PC-9 (cell line): Measurements from ENCODE around the gene MYL6. TPM values are rescaled to one million over a fixed set of nuclear protein-coding genes. Genes with fewer than 3 reads are reported as not detected.
A peak's percentile ranks its signal among the peaks of the same experiment; 100 is the strongest.

ENCODE experiments used
- BruUV-seq: library from RNA; stranded (reverse); fragments of 400-500 nt; replicated peaks from 2 replicates; lab custom pipeline; 2021; lab: Mats Ljungman, UMichigan
- CTCF ChIA-PET: fragments of 300-600 bp; sonication (Branson Sonifier 250); formaldehyde crosslinking; loops from one replicate; lab custom pipeline; 2022; ENCODE audit warnings: antibody characterized with exemption; lab: Charles Lee
- POLR2A ChIA-PET: fragments of 300-600 bp; sonication (Branson Sonifier 250); formaldehyde crosslinking; loops from one replicate; lab custom pipeline; 2022; ENCODE audit warnings: antibody characterized with exemption; ENCODE audit not compliant: unreplicated experiment; lab: Charles Lee
- DNase-seq, 2 experiments: peaks; one replicate each; pipeline versions ENCODE4 v3.0.0 to v3.0.0-alpha.2; 2015 to 2022; ENCODE audit warnings: mixed read lengths in 1 of 2
- H2AFZ ChIP-seq: fragments of 200-600 bp; sonication (generic); 2 replicates; pipeline ENCODE4 v1.8.1; 2017; ENCODE audit warnings: antibody characterized with exemption
- H3F3A ChIP-seq: fragments of 200-600 bp; sonication (generic); 2 replicates; pipeline ENCODE4 v1.8.1; 2017; ENCODE audit warnings: antibody characterized with exemption, mild to moderate bottlenecking, low read depth; ENCODE audit not compliant: insufficient read depth
- H3K27ac ChIP-seq: fragments of 200-600 bp; sonication (generic); 2 replicates; pipeline ENCODE4 v1.6.1; 2016; ENCODE audit warnings: mixed run types
- H3K27me3 ChIP-seq: fragments of 200-600 bp; sonication (generic); 2 replicates; pipeline ENCODE4 v1.6.1; 2016; ENCODE audit warnings: low read depth, mixed run types; ENCODE audit not compliant: insufficient read depth
- H3K36me3 ChIP-seq: fragments of 200-600 bp; sonication (generic); 2 replicates; pipeline ENCODE4 v1.6.1; 2016; ENCODE audit warnings: low read depth, mixed run types
- H3K4me1 ChIP-seq: fragments of 200-600 bp; sonication (generic); replicated peaks from 2 replicates; pipeline ENCODE4 v1.6.1; 2016; ENCODE audit warnings: mixed run types; ENCODE audit not compliant: insufficient read depth
- H3K4me2 ChIP-seq: fragments of 200-600 bp; sonication (generic); 2 replicates; pipeline ENCODE4 v1.6.1; 2017; ENCODE audit warnings: mixed run types
- H3K4me3 ChIP-seq: fragments of 200-600 bp; sonication (generic); 2 replicates; pipeline ENCODE4 v1.6.1; 2016; ENCODE audit warnings: mixed run types
- H3K79me2 ChIP-seq: fragments of 200-600 bp; sonication (generic); 2 replicates; pipeline ENCODE4 v1.6.1; 2017; ENCODE audit warnings: low read depth, mixed run types
- H3K9me2 ChIP-seq: fragments of 200-600 bp; sonication (generic); 2 replicates; pipeline ENCODE4 v1.8.1; 2017; ENCODE audit warnings: mild to moderate bottlenecking; ENCODE audit not compliant: insufficient read depth
- H3K9me3 ChIP-seq: fragments of 200-600 bp; sonication (generic); 2 replicates; pipeline ENCODE4 v1.8.1; 2016; ENCODE audit warnings: low read depth; ENCODE audit not compliant: insufficient read depth
- H4K20me1 ChIP-seq: fragments of 200-600 bp; sonication (generic); 2 replicates; pipeline ENCODE4 v1.8.1; 2017; ENCODE audit not compliant: insufficient read depth
- CTCF ChIP-seq: fragments of 200-600 bp; sonication (generic); conservative IDR thresholded peaks from 2 replicates; pipeline ENCODE4 v1.6.1; 2017; ENCODE audit warnings: mixed run types, antibody characterized with exemption, mild to moderate bottlenecking, moderate library complexity
- EZH2 ChIP-seq: fragments of 200-600 bp; sonication (generic); IDR thresholded peaks from 2 replicates; pipeline ENCODE4 v1.8.0; 2017; ENCODE audit warnings: antibody characterized with exemption, low read depth
- intact Hi-C: fragments of 100-400 bp; cut with micrococcal nuclease; formaldehyde crosslinking; loops from one replicate; pipeline ENCODE4 v1.10.0; 2022; ENCODE audit not compliant: unreplicated experiment
- total RNA-seq: library from RNA; stranded (reverse); gene quantifications from 2 replicates; pipeline ENCODE4 v1.2.3, GENCODE V29; 2021

Gene MYL6
- total RNA-seq, 1 experiment from 2014 or later, result 666 TPM

- Histone ChIP-seq H3F3A (peaks cover 39% of the 10 kb centered on the region; the same call in 1 of the 2 replicates), H3K9me3 (no peaks in the 10 kb centered on the region), H3K36me3 (peaks cover 7% of the 10 kb centered on the region; the same call in 1 of the 2 replicates), H4K20me1 (no peaks in the 10 kb centered on the region), H3K27ac (peak overlapping the region; percentile 85), H3K9me2 (no peaks in the 10 kb centered on the region), H3K4me2 (peak overlapping the region; percentile 95), H3K27me3 (no peaks in the 10 kb centered on the region), H3K4me1 (peaks cover 28% of the 10 kb centered on the region), H3K79me2 (peaks cover 30% of the 10 kb centered on the region), H2AFZ (peak overlapping the region; percentile 96), H3K4me3 (peak overlapping the region; percentile 99)
- POLR2A ChIA-PET, result interaction anchor here (0.5 to 1.3 kb wide), 4 partner anchors 32 to 901 kb away, joined by 3 to 15 read pairs (median 8); partner anchors contain the start of genes ESYT1 and RNF41
- TSS peak; percentile 65 for BruUV-seq
- TF ChIP-seq EZH2 (no peak), CTCF (peak; percentile 32; the same call in 1 of the 2 replicates)
- CTCF ChIA-PET, result interaction anchor here (0.8 to 1.8 kb wide), 8 partner anchors 32 to 447 kb away, joined by 3 to 14 read pairs (median 7); partner anchors contain the start of genes PA2G4, RNF41, RPL41 and STAT2
- DNase-seq, result peak; percentile 78 to 89
- intact Hi-C loops, result loop anchor here (1.0 to 10.0 kb wide), 5 partner anchors 64 to 445 kb away; partner anchors contain the start of genes BAZ2A, COQ10A, SUOX and ZC3H10
These were observed 31.9 kb downstream of the MYL6 start for GRCh38 chr12:56189918-56190694.

GRCh38 chr12:56190695-56191155 is 32.6 kb downstream of the MYL6 start:
- Histone ChIP-seq H3K9me2 (no peaks in the 10 kb centered on the region), H3K9me3 (no peaks in the 10 kb centered on the region), H4K20me1 (no peaks in the 10 kb centered on the region), H3F3A (peaks cover 39% of the 10 kb centered on the region; the same call in 1 of the 2 replicates), H3K4me2 (peak overlapping the region; percentile 95), H3K36me3 (peaks cover 4% of the 10 kb centered on the region; the same call in 1 of the 2 replicates), H3K27ac (peak overlapping the region; percentile 85), H3K4me1 (peaks cover 28% of the 10 kb centered on the region), H3K4me3 (peak overlapping the region; percentile 99; the same call in 1 of the 2 replicates), H2AFZ (peak overlapping the region; percentile 96), H3K27me3 (no peaks in the 10 kb centered on the region), H3K79me2 (peaks cover 29% of the 10 kb centered on the region)
- no TSS peak for BruUV-seq
- TF ChIP-seq CTCF, result no peak
- TF ChIP-seq EZH2, result no peak
- intact Hi-C loops, result loop anchor here (2.0 to 10.0 kb wide), 3 partner anchors 72 to 444 kb away; partner anchors contain the start of genes BAZ2A, COQ10A and ZC3H10
- ChIA-PET CTCF (interaction anchor here (0.6 to 1.2 kb wide), 2 partner anchors 67 to 169 kb away, joined by 3 read pairs; partner anchors contain the start of genes ANKRD52 and STAT2), POLR2A (no interaction called here)
- peak in 1 of 2 experiments; percentile 12 for DNase-seq

GRCh38 chr12:56192582-56192981 is 34.4 kb downstream of the MYL6 start:
- no peak overlapping the region for H2AFZ ChIP-seq
- intact Hi-C loops, result loop anchor here (5.0 to 10.0 kb wide), 2 partner anchors 75 to 442 kb away; partner anchors contain the start of genes BAZ2A and COQ10A
- no peak overlapping the region for H3K4me3 ChIP-seq
- no TSS peak for BruUV-seq
- ChIA-PET CTCF (interaction anchor here (0.5 to 0.6 kb wide), 2 partner anchors 28 to 94 kb away, joined by 3 read pairs; no protein-coding TSS in a partner anchor), POLR2A (no interaction called here)
- H3F3A ChIP-seq, result peaks cover 44% of the 10 kb centered on the region; the same call in 1 of the 2 replicates
- H3K36me3 ChIP-seq, result no peaks in the 10 kb centered on the region
- H3K4me1 ChIP-seq, result peaks cover 19% of the 10 kb centered on the region
- DNase-seq, result no peak
- no peaks in the 10 kb centered on the region for H3K27me3 ChIP-seq
- TF ChIP-seq CTCF (no peak), EZH2 (no peak)
- H3K9me3 ChIP-seq, result no peaks in the 10 kb centered on the region
- H3K9me2 ChIP-seq, result no peaks in the 10 kb centered on the region
- no peak overlapping the region for H3K4me2 ChIP-seq
- no peak overlapping the region for H3K27ac ChIP-seq
- no peaks in the 10 kb centered on the region for H4K20me1 ChIP-seq
- H3K79me2 ChIP-seq, result peaks cover 13% of the 10 kb centered on the region
